Keratinocyte (primary cell): ENCODE measurements around the gene NOL4. TPM values are rescaled to one million over a fixed set of nuclear protein-coding genes. Genes with fewer than 3 reads are reported as not detected.

ENCODE experiments used
- DNase-seq: peaks from one replicate; pipeline ENCODE4 v3.0.0-alpha.2; 2011; ENCODE audit warnings: low read depth, missing footprints, low spot score
- FAIRE-seq: peaks from 2 replicates; lab custom pipeline; 2011; peaks lifted over from hg19 to GRCh38; lab: Jason Lieb, UNC
- H2AFZ ChIP-seq: 2 replicates; pipeline ENCODE4 v1.6.0; 2012; ENCODE audit warnings: low read length, control low read depth, inconsistent platforms; ENCODE audit not compliant: control insufficient read depth
- H3K27ac ChIP-seq: 2 replicates; pipeline ENCODE4 v1.5.1; 2011; ENCODE audit warnings: low read length; ENCODE audit not compliant: control insufficient read depth, insufficient read depth
- H3K27me3 ChIP-seq: 3 replicates; pipeline ENCODE4 v1.6.0; 2011; ENCODE audit warnings: low read length; ENCODE audit not compliant: control insufficient read depth, insufficient read depth; ENCODE audit errors: extremely low read depth
- H3K36me3 ChIP-seq, 2 experiments: 2 replicates in 1 of 2; 3 replicates in 1 of 2; pipeline ENCODE4 v1.5.1; 2011; ENCODE audit warnings: low read length in 2 of 2, mild to moderate bottlenecking in 1 of 2; ENCODE audit not compliant: control insufficient read depth in 2 of 2, insufficient read depth in 2 of 2; ENCODE audit errors: extremely low read depth in 1 of 2
- H3K4me1 ChIP-seq: 3 replicates; pipeline ENCODE4 v1.5.1; 2011; ENCODE audit warnings: low read length; ENCODE audit not compliant: control insufficient read depth, insufficient read depth; ENCODE audit errors: extremely low read depth
- H3K4me2 ChIP-seq: 3 replicates; pipeline ENCODE4 v1.6.0; 2011; ENCODE audit warnings: low read depth, low read length; ENCODE audit not compliant: control insufficient read depth, insufficient read depth; ENCODE audit errors: extremely low read depth
- H3K4me3 ChIP-seq, 3 experiments: fragments of 200-600 bp in 1 of 3; sonication (generic) in 1 of 3; 2 replicates in 2 of 3; 3 replicates in 1 of 3; pipeline ENCODE4 v1.5.1; 2011 to 2016; ENCODE audit warnings: low read length in 3 of 3, mild to moderate bottlenecking in 3 of 3, control low read depth in 2 of 3, inconsistent platforms in 1 of 3, low read depth in 1 of 3, mixed read lengths in 1 of 3, mixed run types in 1 of 3, moderate library complexity in 1 of 3; ENCODE audit not compliant: control insufficient read depth in 2 of 3, insufficient read depth in 2 of 3; ENCODE audit errors: extremely low read depth in 1 of 3
- H3K79me2 ChIP-seq: 2 replicates; pipeline ENCODE4 v1.6.0; 2012; ENCODE audit warnings: low read length; ENCODE audit not compliant: control insufficient read depth, insufficient read depth
- H3K9ac ChIP-seq: 3 replicates; pipeline ENCODE4 v1.6.0; 2011; ENCODE audit warnings: low read length; ENCODE audit not compliant: control insufficient read depth, insufficient read depth; ENCODE audit errors: extremely low read depth
- H3K9me1 ChIP-seq: 3 replicates; pipeline ENCODE4 v1.6.0; 2011; ENCODE audit warnings: low read length; ENCODE audit not compliant: control insufficient read depth, insufficient read depth; ENCODE audit errors: extremely low read depth
- H3K9me3 ChIP-seq: 2 replicates; pipeline ENCODE4 v1.5.1; 2012; ENCODE audit warnings: low read depth, low read length; ENCODE audit not compliant: control insufficient read depth
- H4K20me1 ChIP-seq: 3 replicates; pipeline ENCODE4 v1.6.0; 2011; ENCODE audit warnings: low read length; ENCODE audit not compliant: control insufficient read depth, insufficient read depth; ENCODE audit errors: extremely low read depth
- EZH2 ChIP-seq: IDR thresholded peaks from one replicate; pipeline ENCODE4 v1.6.1; 2012; ENCODE audit warnings: inconsistent platforms, mild to moderate bottlenecking, low read length, moderate library complexity
- dilution Hi-C: fragments of 300-500 bp; cut with MboI; formaldehyde crosslinking; loops from one replicate; pipeline ENCODE4 v1.7.0; 2020; ENCODE audit warnings: low sequenced_read_pairs; ENCODE audit not compliant: extremely low pct_ligation_motif_present
- polyA plus RNA-seq, 5 experiments: library from polyadenylated mRNA; depleted of rRNA in 3 of 5; stranded (reverse) in 3 of 5; stranded (forward) in 1 of 5; unstranded in 1 of 5; fragments of >200 nt; gene quantifications; 1 replicate in 1 of 5; 2 replicates in 3 of 5; 3 replicates in 1 of 5; pipeline versions ENCODE4 v1.2.1 to v1.2.3, GENCODE V29; 2011 to 2012; ENCODE audit warnings: missing spikeins in 2 of 5, low read depth in 1 of 5, low replicate concordance in 1 of 5
- TF ChIP-seq, protein P1 (sequence below), 3 experiments: IDR thresholded peaks in 1 of 3; conservative IDR thresholded peaks in 1 of 3; optimal IDR thresholded peaks in 1 of 3; 2 replicates in 2 of 3; 3 replicates in 1 of 3; pipeline versions ENCODE3 to v1.5.1; 2011; ENCODE audit warnings: low read length in 3 of 3, mild to moderate bottlenecking in 3 of 3, moderate library complexity in 2 of 3, control low read depth in 1 of 3, inconsistent platforms in 1 of 3; ENCODE audit not compliant: insufficient read depth in 2 of 3; ENCODE audit errors: extremely low read depth in 1 of 3

NOL4 gene
- polyA plus RNA-seq, 1 donor (not counting 4 experiments of a cell fraction or from before 2014, with no cell fraction given), result not detected

DNA sequence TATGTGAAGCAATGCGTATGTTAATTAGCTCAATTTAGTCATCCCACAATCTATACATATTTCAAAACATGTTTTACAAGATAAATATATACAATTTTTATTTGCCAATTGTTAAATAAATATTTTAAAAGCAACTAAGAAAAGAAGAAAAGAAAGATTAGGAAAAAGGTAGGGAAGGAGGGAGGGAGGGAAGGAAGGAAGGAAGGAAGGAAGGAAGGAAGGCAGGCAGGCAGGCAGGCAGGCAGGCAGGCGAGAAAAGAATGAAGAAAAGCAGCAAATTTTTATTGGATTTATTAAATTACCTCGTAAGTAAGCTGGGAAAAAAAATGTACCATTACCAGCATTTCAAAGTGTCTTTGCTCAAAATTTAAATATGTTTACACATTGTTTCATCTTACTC, 30.5 kb downstream of the NOL4 start:
- H3K27ac ChIP-seq, result no peak overlapping the region
- dilution Hi-C loops, result no loop called here
- no peaks in the 10 kb centered on the region for H3K9me3 ChIP-seq
- FAIRE-seq (no peak), DNase-seq (no peak)
- H3K4me1 ChIP-seq, result no peaks in the 10 kb centered on the region
- H3K79me2 ChIP-seq, result no peaks in the 10 kb centered on the region
- no peak for TF ChIP-seq EZH2
- TF ChIP-seq, protein P1, sequence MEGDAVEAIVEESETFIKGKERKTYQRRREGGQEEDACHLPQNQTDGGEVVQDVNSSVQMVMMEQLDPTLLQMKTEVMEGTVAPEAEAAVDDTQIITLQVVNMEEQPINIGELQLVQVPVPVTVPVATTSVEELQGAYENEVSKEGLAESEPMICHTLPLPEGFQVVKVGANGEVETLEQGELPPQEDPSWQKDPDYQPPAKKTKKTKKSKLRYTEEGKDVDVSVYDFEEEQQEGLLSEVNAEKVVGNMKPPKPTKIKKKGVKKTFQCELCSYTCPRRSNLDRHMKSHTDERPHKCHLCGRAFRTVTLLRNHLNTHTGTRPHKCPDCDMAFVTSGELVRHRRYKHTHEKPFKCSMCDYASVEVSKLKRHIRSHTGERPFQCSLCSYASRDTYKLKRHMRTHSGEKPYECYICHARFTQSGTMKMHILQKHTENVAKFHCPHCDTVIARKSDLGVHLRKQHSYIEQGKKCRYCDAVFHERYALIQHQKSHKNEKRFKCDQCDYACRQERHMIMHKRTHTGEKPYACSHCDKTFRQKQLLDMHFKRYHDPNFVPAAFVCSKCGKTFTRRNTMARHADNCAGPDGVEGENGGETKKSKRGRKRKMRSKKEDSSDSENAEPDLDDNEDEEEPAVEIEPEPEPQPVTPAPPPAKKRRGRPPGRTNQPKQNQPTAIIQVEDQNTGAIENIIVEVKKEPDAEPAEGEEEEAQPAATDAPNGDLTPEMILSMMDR (optimal IDR thresholded peaks at IDR 0.05 in 1 of 3, IDR thresholded peaks at IDR 0.05 in 1 of 3, conservative IDR thresholded peaks at IDR 0.05 in 1 of 3; ENCODE audit: extremely low read depth in 1 of 3, insufficient read depth in 2 of 3, low read length in 3 of 3), result no peak
- no peaks in the 10 kb centered on the region for H3K36me3 ChIP-seq
- H3K4me3 ChIP-seq, result no peak overlapping the region
- no peaks in the 10 kb centered on the region for H4K20me1 ChIP-seq
- H3K9me1 ChIP-seq, result no peaks in the 10 kb centered on the region
- no peak overlapping the region for H3K9ac ChIP-seq
- H3K27me3 ChIP-seq, result no peaks in the 10 kb centered on the region
- no peak overlapping the region for H3K4me2 ChIP-seq
- no peak overlapping the region for H2AFZ ChIP-seq

DNA sequence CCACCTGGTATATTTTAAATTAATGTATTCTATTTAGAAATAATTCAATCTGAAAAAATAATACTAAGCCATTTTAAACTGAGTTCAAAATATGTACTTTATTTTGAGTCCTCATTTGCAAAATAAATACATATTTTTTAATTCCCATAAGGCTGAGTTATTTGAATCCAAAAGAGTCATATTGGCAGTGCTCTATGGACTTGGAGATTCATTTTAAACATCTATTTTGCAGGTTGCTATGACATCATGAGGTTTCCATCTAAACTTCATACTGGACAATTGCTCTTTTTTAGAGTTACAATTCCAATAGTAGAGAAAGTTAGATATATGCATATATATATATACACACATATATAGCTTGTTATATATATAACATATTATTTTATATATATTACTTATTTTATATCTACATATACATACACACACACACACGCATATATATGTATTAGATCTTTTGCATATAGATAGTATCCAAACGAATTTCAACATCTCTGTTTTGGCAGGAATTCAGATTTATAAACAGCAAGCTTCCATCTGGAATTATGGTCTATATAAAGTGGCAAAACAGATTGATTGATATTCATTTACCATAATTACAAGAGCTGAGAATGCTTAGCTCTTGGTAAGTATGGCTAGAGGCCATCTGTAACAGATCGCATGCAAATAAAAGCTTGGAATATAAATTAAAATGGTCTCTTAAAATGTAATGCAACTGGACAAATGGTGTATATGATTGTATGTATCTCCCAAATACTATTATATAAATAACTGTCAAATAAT, 34.9 kb downstream of the NOL4 start:
- TF ChIP-seq, protein P1 (optimal IDR thresholded peaks at IDR 0.05 in 1 of 3, IDR thresholded peaks at IDR 0.05 in 1 of 3, conservative IDR thresholded peaks at IDR 0.05 in 1 of 3; ENCODE audit: extremely low read depth in 1 of 3, insufficient read depth in 2 of 3, low read length in 3 of 3), result no peak
- TF ChIP-seq EZH2, result no peak
- dilution Hi-C loops, result no loop called here
- H3K27ac ChIP-seq, result no peak overlapping the region
- no peaks in the 10 kb centered on the region for H4K20me1 ChIP-seq
- H3K9me3 ChIP-seq, result no peaks in the 10 kb centered on the region
- no peaks in the 10 kb centered on the region for H3K9me1 ChIP-seq
- no peak overlapping the region for H3K4me3 ChIP-seq
- no peak overlapping the region for H3K9ac ChIP-seq
- no peaks in the 10 kb centered on the region for H3K27me3 ChIP-seq
- DNase-seq, result no peak
- no peaks in the 10 kb centered on the region for H3K36me3 ChIP-seq
- H3K4me2 ChIP-seq, result no peak overlapping the region
- no peaks in the 10 kb centered on the region for H3K79me2 ChIP-seq
- no peak overlapping the region for H2AFZ ChIP-seq
- no peaks in the 10 kb centered on the region for H3K4me1 ChIP-seq
- no peak for FAIRE-seq
